ENCODE results near the gene DPP6.
"Not testable (repeated sequence)": the region's sequence is repeated elsewhere in the genome, so short reads cannot be mapped to it uniquely, and the experiment has no call there.

DPP6 gene

GRCh38 chr7:154666768-154667167 lies 614.6 kb downstream of the DPP6 start:
- DNase-seq (ENCODE audit: low read depth): no peak

- DNase-seq (ENCODE audit: low read depth): no peak
Measured at GRCh38 chr7:154672659-154673415, 620.6 kb downstream of the DPP6 start.

DNA sequence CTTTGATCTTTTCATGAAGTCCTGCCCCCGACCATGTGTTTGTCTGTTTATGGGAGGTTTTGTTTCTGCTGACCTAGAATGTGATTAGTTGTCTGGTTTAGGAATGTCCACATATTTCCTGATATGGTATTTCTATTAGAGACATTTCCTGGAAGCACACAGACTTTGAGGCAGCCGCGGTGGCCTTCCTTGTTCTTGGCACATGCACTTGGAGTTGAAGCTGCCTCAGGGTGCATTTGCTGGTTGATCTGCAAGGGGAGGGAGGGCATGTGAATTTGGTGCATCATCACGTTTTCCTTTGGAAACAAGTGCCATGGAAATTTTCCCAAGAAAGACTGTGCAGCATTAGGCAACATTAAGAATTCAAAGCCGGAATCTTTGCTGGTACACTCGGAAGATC lies 622.0 kb downstream of the DPP6 start:
- DNase-seq (ENCODE audit: low read depth): no peak

DNA sequence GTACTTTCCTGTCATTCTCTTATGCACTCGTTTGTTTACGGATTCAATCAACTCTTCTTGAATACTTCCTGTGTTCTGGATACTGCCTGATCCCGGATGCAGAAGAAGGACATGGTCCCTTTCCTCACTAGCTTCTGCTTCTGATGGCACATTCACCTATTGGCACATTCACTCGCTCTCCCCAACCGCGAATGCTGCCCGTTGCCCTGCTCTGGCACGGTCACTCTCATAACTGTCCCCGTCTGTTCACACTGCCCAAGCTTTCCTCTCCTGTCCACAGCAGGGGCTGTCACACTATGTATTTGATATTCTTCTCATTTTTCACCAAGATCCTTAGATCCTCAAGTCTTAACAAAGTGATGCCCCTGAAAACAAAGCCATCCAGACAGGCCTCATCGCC lies 623.4 kb downstream of the DPP6 start:
- DNase-seq (ENCODE audit: low read depth): no peak

DNA sequence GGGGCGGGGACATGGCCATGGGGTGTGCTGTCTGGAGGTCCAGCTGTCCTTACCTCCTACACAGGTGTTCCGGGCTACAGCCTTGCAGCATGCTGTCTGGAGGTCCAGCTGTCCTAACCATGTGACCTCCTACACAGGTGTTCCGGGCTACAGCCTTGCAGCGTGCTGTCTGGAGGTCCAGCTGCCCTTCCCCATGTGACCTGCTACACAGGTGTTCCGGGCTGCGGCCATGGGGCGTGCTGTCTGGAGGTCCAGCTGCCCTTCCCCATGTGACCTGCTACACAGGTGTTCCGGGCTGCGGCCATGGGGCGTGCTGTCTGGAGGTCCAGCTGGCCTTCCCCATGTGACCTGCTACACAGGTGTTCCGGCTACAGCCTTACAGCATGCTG lies 623.8 kb downstream of the DPP6 start:
- DNase-seq (ENCODE audit: low read depth): not testable (repeated sequence)

GRCh38 chr7:154676422-154677073 lies 624.4 kb downstream of the DPP6 start:
- no peak for DNase-seq (ENCODE audit: low read depth)

GRCh38 chr7:154677454-154677853 lies 625.3 kb downstream of the DPP6 start:
- no peak for DNase-seq (ENCODE audit: low read depth)

DNA sequence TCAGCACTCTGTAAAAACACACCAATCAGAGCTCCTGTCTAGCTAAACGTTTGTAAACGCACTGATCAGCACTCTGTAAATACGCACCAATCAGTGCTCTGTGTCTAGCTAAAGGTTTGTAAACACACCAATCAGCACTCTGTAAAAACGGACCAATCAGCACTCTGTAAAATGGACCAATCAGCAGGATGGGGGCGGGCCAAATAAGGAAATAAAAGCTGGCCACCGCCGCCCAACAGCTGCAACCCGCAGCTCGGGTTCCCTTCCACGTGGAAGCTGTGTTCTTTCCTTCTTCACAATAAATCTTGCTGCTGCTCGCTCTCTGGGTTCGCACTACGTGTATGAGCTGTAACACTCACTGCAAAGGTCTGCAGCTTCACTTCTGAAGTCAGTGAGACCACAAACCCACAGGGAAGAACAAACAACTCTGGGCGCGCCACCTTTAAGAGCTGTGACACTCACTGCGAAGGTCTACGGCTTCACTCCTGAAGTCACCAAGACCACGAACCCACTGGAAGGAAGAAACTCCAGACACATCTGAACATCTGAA lies 625.9 kb downstream of the DPP6 start:
- DNase-seq (ENCODE audit: low read depth): not testable (repeated sequence)

GRCh38 chr7:154679379-154680053 lies 627.3 kb downstream of the DPP6 start:
- DNase-seq (ENCODE audit: low read depth): no peak

DNA sequence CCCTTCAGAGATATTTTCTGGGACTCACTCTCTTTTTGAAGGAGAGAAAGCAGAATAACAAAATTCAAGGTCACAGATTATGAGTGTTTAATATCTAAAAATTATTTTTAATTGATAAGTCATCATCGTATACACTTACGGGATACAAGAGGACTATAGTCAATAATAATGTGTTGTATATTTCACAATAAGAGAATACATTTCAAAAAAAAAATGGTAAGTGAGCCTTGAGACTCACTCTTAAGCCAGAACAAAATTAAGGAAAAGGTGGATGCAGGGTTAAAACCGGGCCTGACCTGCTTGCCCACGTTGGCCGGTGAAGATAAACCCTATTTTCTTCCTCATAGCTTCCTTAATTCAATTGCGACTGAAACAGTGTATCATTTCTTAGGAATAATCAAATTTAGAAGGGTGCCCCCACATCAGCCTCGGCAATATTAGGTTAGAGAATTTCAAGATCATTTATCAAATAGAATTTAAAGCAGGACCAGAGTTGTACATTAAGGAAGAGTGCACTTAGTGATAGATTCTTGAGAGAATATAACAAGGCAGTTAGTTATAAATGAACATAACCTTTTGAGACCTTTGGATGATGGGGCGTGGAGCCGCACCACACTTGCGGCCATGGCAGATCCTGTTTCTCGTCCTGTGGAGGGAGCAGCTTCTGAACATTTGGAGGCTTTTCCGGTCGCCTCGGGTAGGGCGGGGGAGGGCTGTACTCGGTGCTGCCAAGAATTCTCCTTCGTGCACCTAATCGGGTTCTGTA lies 628.9 kb downstream of the DPP6 start:
- DNase-seq (ENCODE audit: low read depth): no peak

GRCh38 chr7:154682003-154682402 lies 629.8 kb downstream of the DPP6 start:
- no peak for DNase-seq (ENCODE audit: low read depth)

DNA sequence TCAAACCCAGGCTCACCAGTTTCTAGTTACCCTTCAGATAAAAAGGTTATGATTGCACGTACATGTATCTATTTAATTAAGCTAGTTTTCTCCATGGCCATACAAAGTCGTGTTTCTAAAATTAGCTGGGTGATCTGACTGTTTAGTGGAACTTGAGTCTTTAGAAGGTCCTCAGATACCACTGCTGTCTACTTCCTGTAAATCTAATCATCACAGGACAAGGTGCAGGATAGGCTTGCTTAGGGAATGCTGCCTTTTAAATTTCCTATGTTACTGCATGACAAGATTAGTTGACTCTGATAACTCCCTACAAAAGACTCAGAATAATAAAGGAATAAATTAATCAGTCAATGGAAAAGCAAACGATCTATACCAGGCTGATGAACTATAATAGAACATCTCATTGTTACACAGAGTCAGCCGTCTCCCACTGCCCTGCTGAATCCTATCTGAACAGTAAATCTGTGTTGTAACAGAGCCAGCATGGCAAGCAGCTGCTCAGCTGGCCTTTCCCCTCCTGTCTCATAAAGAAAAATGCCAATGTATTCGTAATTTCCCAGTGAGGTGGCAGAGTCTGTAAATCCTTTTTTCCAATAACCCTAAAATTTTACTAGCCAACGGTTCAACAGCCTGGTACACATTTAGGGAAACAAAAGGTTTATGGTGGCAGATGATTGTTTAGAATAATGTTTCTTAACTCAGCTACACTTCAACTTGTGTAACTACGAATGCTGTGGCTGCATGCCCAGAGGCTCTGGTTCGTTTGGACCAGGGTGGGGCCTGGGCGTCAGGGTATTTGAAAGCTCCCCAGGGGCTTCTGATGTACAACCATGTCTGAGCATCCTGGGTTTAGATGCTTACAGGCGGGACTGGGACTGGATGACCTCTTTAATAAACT lies 632.7 kb downstream of the DPP6 start:
- no peak for DNase-seq (ENCODE audit: low read depth)

- DNase-seq (ENCODE audit: low read depth): no peak
Measured at GRCh38 chr7:154685564-154685901, 633.3 kb downstream of the DPP6 start.

- no peak for DNase-seq (ENCODE audit: low read depth)
Measured at GRCh38 chr7:154686305-154686704, 634.1 kb downstream of the DPP6 start.

- DNase-seq (ENCODE audit: low read depth): no peak
Measured at GRCh38 chr7:154688952-154689351, 636.8 kb downstream of the DPP6 start.

DNA sequence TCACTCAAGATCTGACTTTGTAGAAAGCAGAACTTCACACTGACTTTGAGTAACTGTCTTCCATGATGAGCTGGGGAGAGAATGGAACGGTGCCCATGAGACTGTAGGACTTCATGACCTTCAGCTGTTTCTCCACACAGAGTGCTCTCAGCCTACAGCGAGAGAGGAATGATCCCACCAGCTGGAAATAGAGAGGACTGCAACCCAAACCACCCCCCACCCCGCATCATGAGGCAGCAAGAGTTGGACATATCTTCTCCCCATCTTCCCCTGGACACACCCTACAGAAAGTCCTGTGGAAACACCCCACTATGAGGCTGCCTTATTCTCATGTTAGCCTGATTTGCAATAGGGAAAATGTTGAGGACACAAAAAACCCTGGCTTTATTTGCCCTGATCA lies 638.2 kb downstream of the DPP6 start:
- DNase-seq (ENCODE audit: low read depth): no peak

DNA sequence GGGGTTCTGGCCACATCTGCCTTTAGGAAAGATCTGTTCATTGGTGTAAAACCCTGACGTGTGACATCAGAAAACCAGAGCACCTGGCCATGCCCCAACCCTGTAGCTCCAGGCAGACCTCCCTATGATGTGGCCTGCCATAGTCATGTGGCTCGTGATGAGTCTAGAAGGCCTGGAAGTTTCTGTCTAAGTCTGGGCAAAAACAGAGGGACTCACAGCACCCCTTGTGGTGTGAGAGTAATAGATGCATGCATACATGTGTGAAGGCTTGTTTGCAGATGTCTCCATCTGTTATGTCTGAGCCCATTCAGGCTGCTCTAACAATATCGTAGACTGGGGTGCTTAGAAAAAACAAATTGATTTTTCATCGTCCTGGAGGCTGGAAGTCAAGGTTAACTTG lies 641.5 kb downstream of the DPP6 start:
- DNase-seq (ENCODE audit: low read depth): no peak

GRCh38 chr7:154695836-154696235 lies 643.6 kb downstream of the DPP6 start:
- no peak for DNase-seq (ENCODE audit: low read depth)

GRCh38 chr7:154696556-154696955 lies 644.4 kb downstream of the DPP6 start:
- DNase-seq (ENCODE audit: low read depth): no peak

DNA sequence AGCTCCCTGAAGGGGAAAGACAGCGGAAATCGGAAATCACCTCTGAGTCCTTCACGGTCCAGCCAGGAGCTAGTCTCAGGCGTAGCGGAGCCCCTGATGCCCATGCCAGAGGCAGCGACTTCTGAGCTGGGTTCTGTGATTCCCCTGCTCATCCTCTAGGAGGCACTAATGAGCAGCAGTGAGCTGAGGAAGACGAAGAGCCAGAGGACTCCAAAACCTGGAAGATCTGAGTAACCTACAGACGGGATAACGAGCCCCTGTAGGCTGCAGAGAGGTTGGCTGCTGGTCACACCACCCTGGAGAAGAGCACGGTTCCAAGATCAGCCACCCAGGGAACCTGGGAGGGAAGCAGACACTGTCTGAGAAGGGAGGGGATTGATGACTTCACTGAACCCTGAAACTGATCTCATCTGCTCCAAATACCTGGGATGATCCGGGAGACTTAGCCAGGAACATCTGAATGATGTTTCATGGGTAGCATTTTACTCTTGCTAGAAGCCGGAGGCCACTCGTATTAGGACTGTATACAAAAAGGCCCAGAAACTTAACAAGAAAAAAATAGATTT lies 646.6 kb downstream of the DPP6 start:
- no peak for DNase-seq (ENCODE audit: low read depth)

DNA sequence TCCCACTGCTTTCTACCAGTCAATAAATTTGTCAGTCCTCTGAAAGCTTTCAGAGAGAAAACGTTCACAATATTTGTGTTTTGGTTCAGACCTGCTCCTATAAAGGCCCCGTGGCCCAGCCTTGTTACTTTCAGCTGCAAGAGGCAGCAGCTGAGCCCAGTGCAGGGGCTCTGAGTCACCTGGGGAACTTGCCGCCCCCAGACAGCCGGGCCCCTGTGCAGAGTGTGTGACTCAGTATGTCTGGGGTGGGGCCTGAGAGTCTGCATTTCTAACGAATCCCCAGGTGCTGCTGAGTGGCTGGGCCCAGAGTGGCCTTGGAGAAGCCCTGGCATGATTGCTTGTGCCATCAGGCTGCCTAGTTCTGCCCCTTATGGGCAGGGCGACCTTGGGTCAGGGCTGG lies 647.2 kb downstream of the DPP6 start:
- DNase-seq (ENCODE audit: low read depth): no peak
